ENCODE measurements around the gene TYRO3. TPM values are rescaled to one million over a fixed set of nuclear protein-coding genes. Genes with fewer than 3 reads are reported as not detected.

TYRO3 gene
- total and polyA plus RNA-seq, 11 donors: 2.5 to 15.4 (median 3.7) TPM

- Histone ChIP-seq H3K4me3 (no peak overlapping the region), H3K27ac (no peak overlapping the region), H3K36me3 (peaks cover 0 to 100% (median 91%) of the 10 kb centered on the region in 9 donors), H3K9me3 (no peaks in the 10 kb centered on the region), H3K4me1 (peaks cover 0 to 3% (median 0%) of the 10 kb centered on the region in 12 donors), H3K27me3 (no peaks in the 10 kb centered on the region)
- 70 to 77% (median 74%) methylated on average over 6 of the region's 6 CpGs for whole genome bisulfite sequencing, 4 donors
- ATAC-seq (no peak), DNase-seq (no peak)
- intact Hi-C loops (cut with DNase I): no loop called here
- TF ChIP-seq CTCF (IDR thresholded peaks at IDR 0.05) (no peak), POLR2A (IDR thresholded peaks at IDR 0.05) (no peak)
Observed at GRCh38 chr15:41530363-41530956, 28.6 kb upstream of the TYRO3 start.

GRCh38 chr15:41535544-41535943, 23.5 kb upstream of the TYRO3 start:
- 75 to 100% (median 96%) methylated on average over 1 of the region's 1 CpG for WGBS, 4 donors
- intact Hi-C loops (cut with DNase I): no loop called here
- Histone ChIP-seq H3K36me3 (peaks cover 0 to 66% (median 58%) of the 10 kb centered on the region in 9 donors), H3K4me3 (no peak overlapping the region), H3K4me1 (peaks cover 0 to 3% (median 0%) of the 10 kb centered on the region in 12 donors), H3K9me3 (no peaks in the 10 kb centered on the region), H3K27ac (no peak overlapping the region), H3K27me3 (no peaks in the 10 kb centered on the region)
- TF ChIP-seq POLR2A (IDR thresholded peaks at IDR 0.05) (no peak), CTCF (IDR thresholded peaks at IDR 0.05) (no peak)
- ATAC-seq (no peak), DNase-seq (no peak)

GRCh38 chr15:41536866-41537265, 22.1 kb upstream of the TYRO3 start:
- H3K36me3 ChIP-seq: peaks cover 0 to 52% (median 48%) of the 10 kb centered on the region in 9 donors
- DNase-seq (no peak), ATAC-seq (no peak)
- H3K4me3 ChIP-seq: no peak overlapping the region
- H3K9me3 ChIP-seq: no peaks in the 10 kb centered on the region
- H3K27ac ChIP-seq: no peak overlapping the region
- no peaks in the 10 kb centered on the region for H3K4me1 ChIP-seq
- H3K27me3 ChIP-seq: no peaks in the 10 kb centered on the region
- intact Hi-C loops (cut with DNase I): no loop called here
- TF ChIP-seq POLR2A (IDR thresholded peaks at IDR 0.05): no peak
- no peak for TF ChIP-seq CTCF (IDR thresholded peaks at IDR 0.05)
- WGBS, 4 donors: 90 to 93% (median 92%) methylated on average over 11 of the region's 11 CpGs

DNA sequence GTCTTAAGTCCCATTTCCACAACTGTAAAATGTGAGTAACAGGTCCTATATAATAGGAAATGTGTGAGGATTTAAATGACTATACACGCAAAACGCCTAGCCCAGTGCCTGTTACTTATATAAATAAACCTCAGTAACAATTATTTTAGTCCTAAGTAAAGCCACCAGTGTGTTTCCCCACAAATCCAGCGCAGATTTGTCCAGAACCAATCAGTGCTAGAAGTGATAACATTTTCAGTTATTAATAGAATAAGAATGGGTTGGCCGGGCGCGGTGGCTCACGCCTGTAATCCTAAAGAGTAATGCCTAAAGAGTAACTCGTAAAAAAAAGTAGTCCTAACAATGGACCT, 15.5 kb upstream of the TYRO3 start:
- H3K4me1 ChIP-seq: peaks cover 0 to 17% (median 7%) of the 10 kb centered on the region in 12 donors
- no peaks in the 10 kb centered on the region for H3K36me3 ChIP-seq
- 2 to 9% (median 4%) methylated on average over 8 of the region's 8 CpGs for WGBS, 4 donors
- H3K9me3 ChIP-seq: no peaks in the 10 kb centered on the region
- intact Hi-C loops (cut with DNase I): no loop called here
- H3K4me3 ChIP-seq: peak overlapping the region; percentile 50 to 98 (median 84)
- H3K27me3 ChIP-seq: no peaks in the 10 kb centered on the region
- TF ChIP-seq CTCF (IDR thresholded peaks at IDR 0.05): no peak
- TF ChIP-seq POLR2A (IDR thresholded peaks at IDR 0.05): no peak
- peak in 1 of 4 donors; percentile 8 for ATAC-seq
- peak overlapping the region; percentile 46 to 89 (median 80) for H3K27ac ChIP-seq
- no peak for DNase-seq

Measured in heart left ventricle (tissue), 16 donors.